Superior temporal gyrus (tissue), 1 donor: ENCODE measurements around the gene FGFBP2.

ENCODE experiments used
- DNase-seq: peaks from one replicate; pipeline ENCODE4 v3.0.0-alpha.2; 2016; ENCODE audit errors: extremely low spot score

Gene FGFBP2

GRCh38 chr4:15968551-15969300 is 5.8 kb upstream of the FGFBP2 start:
- no peak for DNase-seq

- DNase-seq, result no peak
Measured at GRCh38 chr4:15965325-15965724, 2.4 kb upstream of the FGFBP2 start.

GRCh38 chr4:15964159-15964558 is 1.2 kb upstream of the FGFBP2 start:
- DNase-seq, result no peak

- no peak for DNase-seq
Measured at GRCh38 chr4:15963576-15963975, 601 bp upstream of the FGFBP2 start.

- DNase-seq, result no peak
Measured at GRCh38 chr4:15961781-15962510, 1.0 kb downstream of the FGFBP2 start.

- DNase-seq, result no peak
Measured at GRCh38 chr4:15958562-15958961, 4.4 kb downstream of the FGFBP2 start.

GRCh38 chr4:15956179-15956850 is 6.7 kb downstream of the FGFBP2 start:
- DNase-seq, result peak; percentile 73

- DNase-seq, result no peak
Measured at GRCh38 chr4:15955670-15956069, 7.3 kb downstream of the FGFBP2 start.

GRCh38 chr4:15953625-15954024 is 9.3 kb downstream of the FGFBP2 start:
- no peak for DNase-seq

GRCh38 chr4:15951781-15952180 is 11.2 kb downstream of the FGFBP2 start:
- no peak for DNase-seq

GRCh38 chr4:15948826-15949225 is 14.1 kb downstream of the FGFBP2 start:
- DNase-seq, result no peak

- DNase-seq, result no peak
Measured at GRCh38 chr4:15947684-15948083, 15.3 kb downstream of the FGFBP2 start.

GRCh38 chr4:15945516-15945915 is 17.5 kb downstream of the FGFBP2 start:
- DNase-seq, result no peak

GRCh38 chr4:15944895-15945294 is 18.1 kb downstream of the FGFBP2 start:
- no peak for DNase-seq

- no peak for DNase-seq
Measured at GRCh38 chr4:15942283-15942682, 20.7 kb downstream of the FGFBP2 start.

GRCh38 chr4:15938640-15939039 is 24.3 kb downstream of the FGFBP2 start, which contains the start of gene FGFBP1:
Gene FGFBP1 (minus strand): TSS chr4:15938740. CDS start chr4:15936632, 2,108 bp downstream.
- no peak for DNase-seq

GRCh38 chr4:15938182-15938581 is 24.8 kb downstream of the FGFBP2 start:
- no peak for DNase-seq

GRCh38 chr4:15936495-15936894 is 26.5 kb downstream of the FGFBP2 start:
- no peak for DNase-seq

- DNase-seq, result no peak
Measured at GRCh38 chr4:15935504-15936402, 27.2 kb downstream of the FGFBP2 start.

- DNase-seq, result no peak
Measured at GRCh38 chr4:15934259-15934658, 28.7 kb downstream of the FGFBP2 start.

- no peak for DNase-seq
Measured at GRCh38 chr4:15931451-15932210, 31.3 kb downstream of the FGFBP2 start.
